Keratinocyte (primary cell): ENCODE data around the gene PM20D1. TPM values are rescaled to one million over a fixed set of nuclear protein-coding genes. Genes with fewer than 3 reads are reported as not detected.

ENCODE experiments used
- DNase-seq: peaks from one replicate; pipeline ENCODE4 v3.0.0-alpha.2; 2011; ENCODE audit warnings: low read depth, missing footprints, low spot score
- FAIRE-seq: peaks from 2 replicates; lab custom pipeline; 2011; peaks lifted over from hg19 to GRCh38; lab: Jason Lieb, UNC
- H2AFZ ChIP-seq: 2 replicates; pipeline ENCODE4 v1.6.0; 2012; ENCODE audit warnings: low read length, control low read depth, inconsistent platforms; ENCODE audit not compliant: control insufficient read depth
- H3K27ac ChIP-seq: 2 replicates; pipeline ENCODE4 v1.5.1; 2011; ENCODE audit warnings: low read length; ENCODE audit not compliant: control insufficient read depth, insufficient read depth
- H3K27me3 ChIP-seq: 3 replicates; pipeline ENCODE4 v1.6.0; 2011; ENCODE audit warnings: low read length; ENCODE audit not compliant: control insufficient read depth, insufficient read depth; ENCODE audit errors: extremely low read depth
- H3K36me3 ChIP-seq, 2 experiments: 2 replicates in 1 of 2; 3 replicates in 1 of 2; pipeline ENCODE4 v1.5.1; 2011; ENCODE audit warnings: low read length in 2 of 2, mild to moderate bottlenecking in 1 of 2; ENCODE audit not compliant: control insufficient read depth in 2 of 2, insufficient read depth in 2 of 2; ENCODE audit errors: extremely low read depth in 1 of 2
- H3K4me1 ChIP-seq: 3 replicates; pipeline ENCODE4 v1.5.1; 2011; ENCODE audit warnings: low read length; ENCODE audit not compliant: control insufficient read depth, insufficient read depth; ENCODE audit errors: extremely low read depth
- H3K4me2 ChIP-seq: 3 replicates; pipeline ENCODE4 v1.6.0; 2011; ENCODE audit warnings: low read depth, low read length; ENCODE audit not compliant: control insufficient read depth, insufficient read depth; ENCODE audit errors: extremely low read depth
- H3K4me3 ChIP-seq, 3 experiments: fragments of 200-600 bp in 1 of 3; sonication (generic) in 1 of 3; 2 replicates in 2 of 3; 3 replicates in 1 of 3; pipeline ENCODE4 v1.5.1; 2011 to 2016; ENCODE audit warnings: low read length in 3 of 3, mild to moderate bottlenecking in 3 of 3, control low read depth in 2 of 3, inconsistent platforms in 1 of 3, low read depth in 1 of 3, mixed read lengths in 1 of 3, mixed run types in 1 of 3, moderate library complexity in 1 of 3; ENCODE audit not compliant: control insufficient read depth in 2 of 3, insufficient read depth in 2 of 3; ENCODE audit errors: extremely low read depth in 1 of 3
- H3K79me2 ChIP-seq: 2 replicates; pipeline ENCODE4 v1.6.0; 2012; ENCODE audit warnings: low read length; ENCODE audit not compliant: control insufficient read depth, insufficient read depth
- H3K9ac ChIP-seq: 3 replicates; pipeline ENCODE4 v1.6.0; 2011; ENCODE audit warnings: low read length; ENCODE audit not compliant: control insufficient read depth, insufficient read depth; ENCODE audit errors: extremely low read depth
- H3K9me1 ChIP-seq: 3 replicates; pipeline ENCODE4 v1.6.0; 2011; ENCODE audit warnings: low read length; ENCODE audit not compliant: control insufficient read depth, insufficient read depth; ENCODE audit errors: extremely low read depth
- H3K9me3 ChIP-seq: 2 replicates; pipeline ENCODE4 v1.5.1; 2012; ENCODE audit warnings: low read depth, low read length; ENCODE audit not compliant: control insufficient read depth
- H4K20me1 ChIP-seq: 3 replicates; pipeline ENCODE4 v1.6.0; 2011; ENCODE audit warnings: low read length; ENCODE audit not compliant: control insufficient read depth, insufficient read depth; ENCODE audit errors: extremely low read depth
- CTCF ChIP-seq, 3 experiments: IDR thresholded peaks in 1 of 3; conservative IDR thresholded peaks in 1 of 3; optimal IDR thresholded peaks in 1 of 3; 2 replicates in 2 of 3; 3 replicates in 1 of 3; pipeline versions ENCODE3 to v1.5.1; 2011; ENCODE audit warnings: low read length in 3 of 3, mild to moderate bottlenecking in 3 of 3, moderate library complexity in 2 of 3, control low read depth in 1 of 3, inconsistent platforms in 1 of 3; ENCODE audit not compliant: insufficient read depth in 2 of 3; ENCODE audit errors: extremely low read depth in 1 of 3
- EZH2 ChIP-seq: IDR thresholded peaks from one replicate; pipeline ENCODE4 v1.6.1; 2012; ENCODE audit warnings: inconsistent platforms, mild to moderate bottlenecking, low read length, moderate library complexity
- dilution Hi-C: fragments of 300-500 bp; cut with MboI; formaldehyde crosslinking; loops from one replicate; pipeline ENCODE4 v1.7.0; 2020; ENCODE audit warnings: low sequenced_read_pairs; ENCODE audit not compliant: extremely low pct_ligation_motif_present
- polyA plus RNA-seq, 5 experiments: library from polyadenylated mRNA; depleted of rRNA in 3 of 5; stranded (reverse) in 3 of 5; stranded (forward) in 1 of 5; unstranded in 1 of 5; fragments of >200 nt; gene quantifications; 1 replicate in 1 of 5; 2 replicates in 3 of 5; 3 replicates in 1 of 5; pipeline versions ENCODE4 v1.2.1 to v1.2.3, GENCODE V29; 2011 to 2012; ENCODE audit warnings: missing spikeins in 2 of 5, low read depth in 1 of 5, low replicate concordance in 1 of 5

The PM20D1 gene
- polyA plus RNA-seq, 1 donor (not counting 4 experiments of a cell fraction or from before 2014, with no cell fraction given), result 0.05 TPM

GRCh38 chr1:205842229-205842628, 7.7 kb downstream of the PM20D1 start:
- dilution Hi-C loops, result no loop called here
- no peaks in the 10 kb centered on the region for H3K9me1 ChIP-seq

GRCh38 chr1:205840146-205840923, 9.6 kb downstream of the PM20D1 start:
- Histone ChIP-seq H2AFZ (no peak overlapping the region), H3K27me3 (peaks cover 8% of the 10 kb centered on the region), H3K4me2 (no peak overlapping the region), H3K79me2 (no peaks in the 10 kb centered on the region), H3K36me3 (no peaks in the 10 kb centered on the region), H4K20me1 (no peaks in the 10 kb centered on the region), H3K27ac (no peak overlapping the region), H3K4me1 (no peaks in the 10 kb centered on the region), H3K9me1 (no peaks in the 10 kb centered on the region), H3K9ac (no peak overlapping the region), H3K9me3 (no peaks in the 10 kb centered on the region), H3K4me3 (no peak overlapping the region)
- DNase-seq (no peak), FAIRE-seq (no peak)
- TF ChIP-seq EZH2 (no peak), CTCF (optimal IDR thresholded peaks at IDR 0.05 in 1 of 3, IDR thresholded peaks at IDR 0.05 in 1 of 3, conservative IDR thresholded peaks at IDR 0.05 in 1 of 3; ENCODE audit: extremely low read depth in 1 of 3, insufficient read depth in 2 of 3, low read length in 3 of 3) (no peak)
- dilution Hi-C loops, result no loop called here

More at GRCh38 chr1:205842229-205842628, 7.7 kb downstream of the PM20D1 start:
- FAIRE-seq (no peak), DNase-seq (no peak)
- Histone ChIP-seq H3K9me3 (no peaks in the 10 kb centered on the region), H3K27ac (no peak overlapping the region), H3K4me3 (no peak overlapping the region), H3K79me2 (no peaks in the 10 kb centered on the region), H3K9ac (no peak overlapping the region), H3K4me1 (no peaks in the 10 kb centered on the region), H3K36me3 (no peaks in the 10 kb centered on the region), H3K4me2 (no peak overlapping the region), H4K20me1 (no peaks in the 10 kb centered on the region), H3K27me3 (peaks cover 8% of the 10 kb centered on the region), H2AFZ (no peak overlapping the region)
- no peak for TF ChIP-seq CTCF (optimal IDR thresholded peaks at IDR 0.05 in 1 of 3, IDR thresholded peaks at IDR 0.05 in 1 of 3, conservative IDR thresholded peaks at IDR 0.05 in 1 of 3; ENCODE audit: extremely low read depth in 1 of 3, insufficient read depth in 2 of 3, low read length in 3 of 3)
- TF ChIP-seq EZH2, result no peak
